GM18867 (cell line): ENCODE measurements around the gene PRSS23.
"Not testable (repeated sequence)": the region's sequence is repeated elsewhere in the genome, so short reads cannot be mapped to it uniquely, and the experiment has no call there.

ENCODE experiments used
- ATAC-seq: cut with Tn5 transposase; IDR thresholded peaks from one replicate; pipeline ENCODE4 v1.9.1; 2021; ENCODE audit warnings: mild to moderate bottlenecking, moderate library complexity; ENCODE audit not compliant: unreplicated experiment

The PRSS23 gene

GRCh38 chr11:86812322-86812670 lies 12.0 kb downstream of the PRSS23 start:
- ATAC-seq = no peak

GRCh38 chr11:86812981-86813380 lies 12.6 kb downstream of the PRSS23 start:
- peak; percentile 95 for ATAC-seq

- no peak for ATAC-seq
Observed at GRCh38 chr11:86814775-86815174, 14.4 kb downstream of the PRSS23 start.

- ATAC-seq = no peak
Observed at GRCh38 chr11:86815726-86816125, 15.4 kb downstream of the PRSS23 start.

- no peak for ATAC-seq
Observed at GRCh38 chr11:86816251-86816726, 15.9 kb downstream of the PRSS23 start.

- ATAC-seq = peak; percentile 62
Observed at GRCh38 chr11:86818462-86819192, 18.3 kb downstream of the PRSS23 start.

GRCh38 chr11:86824139-86824538 lies 23.8 kb downstream of the PRSS23 start:
- ATAC-seq = not testable (repeated sequence)

GRCh38 chr11:86834376-86834775 lies 34.0 kb downstream of the PRSS23 start:
- not testable (repeated sequence) for ATAC-seq

GRCh38 chr11:86844762-86845508 lies 44.6 kb downstream of the PRSS23 start:
- ATAC-seq = not testable (repeated sequence)

GRCh38 chr11:86848132-86848531 lies 47.8 kb downstream of the PRSS23 start:
- ATAC-seq = no peak

- no peak for ATAC-seq
Observed at GRCh38 chr11:86849679-86850078, 49.3 kb downstream of the PRSS23 start.
